GM12878 (cell line): Measurements from ENCODE around the gene C17orf58. TPM values are rescaled to one million over a fixed set of nuclear protein-coding genes. Genes with fewer than 3 reads are reported as not detected.
"Not testable (repeated sequence)": the region's sequence is repeated elsewhere in the genome, so short reads cannot be mapped to it uniquely, and the experiment has no call there.

Experiments used
- ATAC-seq: fragments of 200-7000 bp; cut with Tn5 transposase; 3 replicates; pipeline ENCODE4 v1.9.1; 2020; ENCODE audit warnings: mild to moderate bottlenecking, moderate library complexity
- BruUV-seq: library from RNA; stranded (reverse); fragments of 400-500 nt; replicated peaks from 2 replicates; lab custom pipeline; 2021; lab: Mats Ljungman, UMichigan
- CTCF ChIA-PET: fragments of 300-600 bp; sonication (Branson Sonifier 250); formaldehyde crosslinking; extraction: SDS; loops from one replicate; lab custom pipeline; 2021; ENCODE audit warnings: inconsistent platforms; lab: Yijun Ruan, JAX
- POLR2A ChIA-PET: fragments of 350-600 bp; formaldehyde crosslinking; extraction: SDS; loops from one replicate; lab custom pipeline; 2021; ENCODE audit warnings: inconsistent platforms; lab: Charles Lee
- RAD21 ChIA-PET: fragments of 300-600 bp; sonication (Branson Sonifier 250); formaldehyde crosslinking; loops from one replicate; lab custom pipeline; 2023; ENCODE audit warnings: antibody characterized with exemption; ENCODE audit not compliant: unreplicated experiment; lab: Charles Lee
- SMC1A ChIA-PET: fragments of 300-600 bp; sonication (Branson Sonifier 250); formaldehyde crosslinking; loops from one replicate; lab custom pipeline; 2023; ENCODE audit not compliant: unreplicated experiment, uncharacterized antibody; lab: Charles Lee
- DNase-seq: peaks from one replicate; pipeline ENCODE4 v3.0.0-alpha.2; 2011; ENCODE audit warnings: low read depth, low spot score
- FAIRE-seq: peaks from 3 replicates; lab custom pipeline; 2011; peaks lifted over from hg19 to GRCh38; lab: Jason Lieb, UNC
- H2AFZ ChIP-seq: 2 replicates; pipeline ENCODE4 v1.6.0; 2011; ENCODE audit warnings: low read depth, low read length, control low read depth; ENCODE audit not compliant: control insufficient read depth
- H3K27ac ChIP-seq: 2 replicates; pipeline ENCODE4 v1.5.1; 2011; ENCODE audit warnings: control low read depth; ENCODE audit not compliant: control insufficient read depth, insufficient read depth
- H3K27me3 ChIP-seq, 2 experiments: replicated peaks in 1 of 2; 2 replicates each; pipeline versions ENCODE4 v1.6.0 to v1.6.1; 2011; ENCODE audit warnings: low read length in 1 of 2; ENCODE audit not compliant: control insufficient read depth in 2 of 2, insufficient read depth in 2 of 2
- H3K36me3 ChIP-seq, 2 experiments: 2 replicates each; pipeline ENCODE4 v1.5.1; 2011; ENCODE audit warnings: low read length in 1 of 2; ENCODE audit not compliant: control insufficient read depth in 2 of 2, insufficient read depth in 2 of 2
- H3K4me1 ChIP-seq: 2 replicates; pipeline ENCODE4 v1.6.1; 2011; ENCODE audit warnings: mild to moderate bottlenecking, low read length, moderate library complexity, mixed read lengths; ENCODE audit not compliant: control insufficient read depth, insufficient read depth
- H3K4me2 ChIP-seq: 2 replicates; pipeline ENCODE4 v1.6.0; 2011; ENCODE audit warnings: control low read depth; ENCODE audit not compliant: control insufficient read depth, insufficient read depth
- H3K4me3 ChIP-seq: fragments of 200-600 bp; sonication (generic); 2 replicates; pipeline ENCODE4 v1.5.1; 2016
- H3K79me2 ChIP-seq: 2 replicates; pipeline ENCODE4 v1.6.0; 2011; ENCODE audit warnings: low read length; ENCODE audit not compliant: control insufficient read depth, insufficient read depth
- H3K9ac ChIP-seq: 2 replicates; pipeline ENCODE4 v1.8.0; 2011; ENCODE audit warnings: low read length, control low read depth, mixed read lengths; ENCODE audit not compliant: control insufficient read depth, insufficient read depth
- H3K9me3 ChIP-seq: replicated peaks from 3 replicates; pipeline ENCODE4 v1.5.1; 2011; ENCODE audit warnings: mild to moderate bottlenecking, low read length; ENCODE audit not compliant: control insufficient read depth, insufficient read depth
- H4K20me1 ChIP-seq: 2 replicates; pipeline ENCODE4 v1.6.0; 2011; ENCODE audit not compliant: control insufficient read depth, insufficient read depth
- FOS ChIP-seq: IDR thresholded peaks from 3 replicates; pipeline ENCODE4 v1.6.1; 2011; ENCODE audit warnings: borderline replicate concordance; ENCODE audit not compliant: insufficient read length; ENCODE audit errors: extremely low read depth
- FOXK2 ChIP-seq: fragments of 450-650 bp; IDR thresholded peaks from 2 replicates; pipeline ENCODE4 v1.6.1; 2017; ENCODE audit warnings: mild to moderate bottlenecking, moderate library complexity
- HCFC1 ChIP-seq: fragments of 150-350 bp; IDR thresholded peaks from 2 replicates; pipeline ENCODE4 v1.6.1; 2014; ENCODE audit warnings: low read length
- HDAC6 ChIP-seq: fragments of 200-600 bp; sonication (generic); IDR thresholded peaks from one replicate; pipeline ENCODE4 v1.8.0; 2017; ENCODE audit warnings: antibody characterized with exemption; ENCODE audit not compliant: unreplicated experiment
- IRF4 ChIP-seq: IDR thresholded peaks from 2 replicates; pipeline ENCODE4 v1.6.1; 2011; ENCODE audit warnings: low read depth, low read length
- MTA2 ChIP-seq: fragments of 450-650 bp; IDR thresholded peaks from 2 replicates; pipeline ENCODE4 v1.6.1; 2016; ENCODE audit warnings: low read depth, mild to moderate bottlenecking, moderate library complexity
- NBN ChIP-seq: fragments of 450-650 bp; IDR thresholded peaks from 2 replicates; pipeline ENCODE4 v1.6.1; 2016
- NFIC ChIP-seq: IDR thresholded peaks from 2 replicates; pipeline ENCODE4 v1.6.1; 2012; ENCODE audit warnings: low read depth, mild to moderate bottlenecking, inconsistent platforms, low read length, moderate library complexity
- NR2C1 ChIP-seq: fragments of 450-650 bp; IDR thresholded peaks from 2 replicates; pipeline ENCODE4 v1.6.1; 2017; ENCODE audit warnings: antibody characterized with exemption, mild to moderate bottlenecking, moderate library complexity
- SMAD1 ChIP-seq: fragments of 450-650 bp; IDR thresholded peaks from 2 replicates; pipeline ENCODE4 v1.6.1; 2018; ENCODE audit warnings: mild to moderate bottlenecking, low read depth; ENCODE audit not compliant: partially characterized antibody
- SP1 ChIP-seq: IDR thresholded peaks from one replicate; pipeline ENCODE4 v1.6.1; 2011; ENCODE audit warnings: low read depth, low read length
- SREBF2 ChIP-seq: IDR thresholded peaks from 2 replicates; pipeline ENCODE4 v1.6.1; 2012; ENCODE audit warnings: mild to moderate bottlenecking, low read length
- STAT1 ChIP-seq: fragments of 450-650 bp; conservative IDR thresholded peaks from 2 replicates; pipeline ENCODE4 v1.6.1; 2014; ENCODE audit warnings: antibody characterized with exemption, mild to moderate bottlenecking
- ZNF384 ChIP-seq: IDR thresholded peaks from 2 replicates; pipeline ENCODE4 v1.6.1; 2012; ENCODE audit warnings: low read depth, mild to moderate bottlenecking, low read length, improper control_type of control experiment, borderline replicate concordance
- ZZZ3 ChIP-seq: IDR thresholded peaks from 2 replicates; pipeline ENCODE4 v1.6.1; 2011; ENCODE audit warnings: low read depth; ENCODE audit not compliant: control insufficient read depth, insufficient read length
- WGBS: methylation state at CpG from one replicate; pipeline ENCODE4 v1.1.6; 2016; ENCODE audit warnings: low lambda C conversion rate; ENCODE audit not compliant: insufficient replicate concordance, insufficient coverage; ENCODE audit errors: missing lambda C conversion rate; 5-methylcytosine and 5-hydroxymethylcytosine counted together
- in situ Hi-C: fragments of 300-500 bp; cut with MboI; formaldehyde crosslinking; loops from 9 replicates; pipeline ENCODE4 v1.14.3; 2018; ENCODE audit warnings: mixed read lengths
- intact Hi-C: fragments of 100-400 bp; cut with micrococcal nuclease; formaldehyde crosslinking; loops from one replicate; pipeline ENCODE4 v1.14.2; 2022; ENCODE audit not compliant: unreplicated experiment
- polyA plus RNA-seq, 11 experiments: library from polyadenylated mRNA; depleted of rRNA in 4 of 11; unstranded in 6 of 11; stranded (reverse) in 5 of 11; fragments of >200 nt; fragmentation: Nextera tagmentation in 4 of 11; fragmentation: Illumina TruSeq in 1 of 11; extraction: Ambion mirVana in 4 of 11; extraction: Trizol in 1 of 11; gene quantifications; 1 replicate in 1 of 11; 2 replicates in 10 of 11; pipeline versions ENCODE4 v1.2.1 to v1.2.3, GENCODE V29; 2011 to 2016; ENCODE audit warnings: inconsistent platforms in 2 of 11, missing spikeins in 2 of 11, low read depth in 1 of 11
- total RNA-seq, 4 experiments: library from RNA; depleted of rRNA in 3 of 4; stranded (reverse); fragments of >200 nt in 3 of 4; fragmentation: Illumina TruSeq in 1 of 4; extraction: Trizol in 1 of 4; gene quantifications; 2 replicates each; pipeline versions ENCODE4 v1.2.1 to v1.2.3, GENCODE V29; 2013 to 2021
- TF ChIP-seq, protein P1 (sequence below): IDR thresholded peaks from 2 replicates; pipeline ENCODE4 v1.6.1; 2012; ENCODE audit warnings: mild to moderate bottlenecking, low read depth, low read length

The C17orf58 gene
- total and polyA plus RNA-seq, 10 of the 15 experiments (the other 5 are each of a cell fraction or from before 2014, with no cell fraction given), result 3.3 to 12.3 (median 6.2) TPM

DNA sequence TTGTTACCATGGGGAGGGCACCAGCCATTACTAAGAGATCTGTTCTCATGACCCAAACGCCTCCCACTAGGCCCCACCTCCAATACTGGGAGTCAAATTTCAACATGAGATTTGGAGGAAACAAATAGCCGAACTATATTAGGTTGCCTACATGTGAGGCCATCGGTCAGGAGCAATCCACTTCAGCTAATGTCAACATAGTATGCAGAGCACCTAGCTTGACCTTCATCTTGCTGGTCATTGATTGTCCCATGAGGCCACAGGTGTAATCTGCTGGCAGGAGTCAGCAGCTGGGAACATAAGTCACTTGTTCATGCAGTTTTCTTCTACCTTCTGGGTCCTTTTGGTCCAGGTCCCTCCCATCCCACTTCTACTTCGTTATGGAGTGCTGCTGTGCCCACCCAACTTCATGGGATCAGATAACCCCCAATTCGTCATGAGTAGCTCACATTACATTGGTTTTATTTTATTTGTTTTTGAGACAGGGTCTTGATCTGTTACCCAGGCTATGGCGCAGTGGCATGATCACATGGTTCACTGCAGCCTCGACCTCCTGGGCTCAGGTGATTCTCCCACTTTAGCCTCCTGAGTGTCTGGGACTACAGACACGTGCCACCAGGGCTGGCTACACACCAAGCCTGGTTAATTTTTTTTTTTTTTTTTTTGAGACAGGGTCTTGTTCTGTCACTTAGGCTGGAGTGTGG lies 33.4 kb upstream of the C17orf58 start:
- ATAC-seq (no peak), DNase-seq (no peak), FAIRE-seq (no peak)
- Histone ChIP-seq H3K79me2 (no peaks in the 10 kb centered on the region), H3K4me2 (no peak overlapping the region), H3K27me3 (no peaks in the 10 kb centered on the region), H3K4me1 (0 out of 2 replicates have a peak, but pooled peaks cover 2% of the 10 kb centered on the region), H3K36me3 (no peaks in the 10 kb centered on the region), H4K20me1 (no peaks in the 10 kb centered on the region), H3K27ac (no peak overlapping the region), H2AFZ (no peak overlapping the region), H3K9me3 (no peaks in the 10 kb centered on the region), H3K4me3 (no peak overlapping the region), H3K9ac (no peak overlapping the region)
- 26% methylated on average over 8 of the region's 8 CpGs for WGBS
- intact Hi-C loops (no loop called here), in situ Hi-C loops (no loop called here)
- POLR2A ChIA-PET, result interaction anchor here (1.6 kb wide), 1 partner anchor 10 kb away, joined by 3 read pairs; no protein-coding TSS in a partner anchor
- CTCF ChIA-PET, result interaction anchor here (1.5 kb wide), 1 partner anchor 10 kb away, joined by 4 read pairs; no protein-coding TSS in a partner anchor
- BruUV-seq, result no TSS peak
- RAD21 ChIA-PET, result no interaction called here
- TF ChIP-seq, protein P1, sequence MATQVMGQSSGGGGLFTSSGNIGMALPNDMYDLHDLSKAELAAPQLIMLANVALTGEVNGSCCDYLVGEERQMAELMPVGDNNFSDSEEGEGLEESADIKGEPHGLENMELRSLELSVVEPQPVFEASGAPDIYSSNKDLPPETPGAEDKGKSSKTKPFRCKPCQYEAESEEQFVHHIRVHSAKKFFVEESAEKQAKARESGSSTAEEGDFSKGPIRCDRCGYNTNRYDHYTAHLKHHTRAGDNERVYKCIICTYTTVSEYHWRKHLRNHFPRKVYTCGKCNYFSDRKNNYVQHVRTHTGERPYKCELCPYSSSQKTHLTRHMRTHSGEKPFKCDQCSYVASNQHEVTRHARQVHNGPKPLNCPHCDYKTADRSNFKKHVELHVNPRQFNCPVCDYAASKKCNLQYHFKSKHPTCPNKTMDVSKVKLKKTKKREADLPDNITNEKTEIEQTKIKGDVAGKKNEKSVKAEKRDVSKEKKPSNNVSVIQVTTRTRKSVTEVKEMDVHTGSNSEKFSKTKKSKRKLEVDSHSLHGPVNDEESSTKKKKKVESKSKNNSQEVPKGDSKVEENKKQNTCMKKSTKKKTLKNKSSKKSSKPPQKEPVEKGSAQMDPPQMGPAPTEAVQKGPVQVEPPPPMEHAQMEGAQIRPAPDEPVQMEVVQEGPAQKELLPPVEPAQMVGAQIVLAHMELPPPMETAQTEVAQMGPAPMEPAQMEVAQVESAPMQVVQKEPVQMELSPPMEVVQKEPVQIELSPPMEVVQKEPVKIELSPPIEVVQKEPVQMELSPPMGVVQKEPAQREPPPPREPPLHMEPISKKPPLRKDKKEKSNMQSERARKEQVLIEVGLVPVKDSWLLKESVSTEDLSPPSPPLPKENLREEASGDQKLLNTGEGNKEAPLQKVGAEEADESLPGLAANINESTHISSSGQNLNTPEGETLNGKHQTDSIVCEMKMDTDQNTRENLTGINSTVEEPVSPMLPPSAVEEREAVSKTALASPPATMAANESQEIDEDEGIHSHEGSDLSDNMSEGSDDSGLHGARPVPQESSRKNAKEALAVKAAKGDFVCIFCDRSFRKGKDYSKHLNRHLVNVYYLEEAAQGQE, result no peak
- TF ChIP-seq ZNF384, result no peak
- no peak for TF ChIP-seq SREBF2
- TF ChIP-seq FOS, result no peak
- no peak for TF ChIP-seq SP1
- no peak for TF ChIP-seq STAT1
- TF ChIP-seq FOXK2, result no peak
- TF ChIP-seq HDAC6, result no peak
- no peak for TF ChIP-seq SMAD1
- TF ChIP-seq IRF4, result no peak
- no peak for TF ChIP-seq NFIC
- TF ChIP-seq NR2C1, result no peak
- no peak for TF ChIP-seq ZZZ3
- no peak for TF ChIP-seq HCFC1
- TF ChIP-seq NBN, result no peak
- no peak for TF ChIP-seq MTA2
- SMC1A ChIA-PET, result interaction anchor here (1.3 kb wide), 1 partner anchor 154 kb away, joined by 3 read pairs; no protein-coding TSS in a partner anchor

DNA sequence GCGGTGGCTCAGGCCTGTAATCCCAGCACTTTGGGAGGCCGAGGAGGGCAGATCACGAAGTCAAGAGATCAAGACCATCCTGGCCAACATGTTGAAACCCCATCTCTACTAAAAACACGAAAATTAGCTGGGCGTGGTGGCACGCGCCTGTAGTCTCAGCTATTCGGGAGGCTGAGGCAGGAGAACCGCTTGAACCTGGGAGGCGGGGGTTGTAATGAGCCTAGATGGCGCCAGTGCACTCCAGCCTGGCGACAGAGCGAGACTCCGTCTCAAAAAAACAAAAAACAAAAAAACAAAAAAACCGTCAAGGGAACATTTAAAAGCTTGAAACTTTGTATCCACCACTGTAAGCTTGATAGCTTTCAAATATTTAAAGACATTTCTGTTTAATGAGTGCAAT lies 26.3 kb upstream of the C17orf58 start:
- 84% methylated on average over 15 of the region's 15 CpGs for WGBS
- intact Hi-C loops, POLR2A ChIA-PET, ATAC-seq, in situ Hi-C loops, H3K36me3 ChIP-seq, H3K9me3 ChIP-seq, H2AFZ ChIP-seq, H3K79me2 ChIP-seq, H3K4me3 ChIP-seq, DNase-seq, H3K9ac ChIP-seq, RAD21 ChIA-PET, H3K27ac ChIP-seq, H3K4me2 ChIP-seq, H3K27me3 ChIP-seq, FAIRE-seq, H4K20me1 ChIP-seq, BruUV-seq, H3K4me1 ChIP-seq: not testable (repeated sequence)
- CTCF ChIA-PET, result interaction anchor here (1.0 kb wide), 1 partner anchor 23 kb away, joined by 3 read pairs; no protein-coding TSS in a partner anchor
- SMC1A ChIA-PET, result interaction anchor here (1.3 kb wide), 1 partner anchor 8 kb away, joined by 3 read pairs; no protein-coding TSS in a partner anchor
